Activated CD8-positive, alpha-beta memory T cell treated with anti-CD3 and anti-CD28 coated beads, Interleukin-2, amount 50 U/mL, for 24 hours (primary cell): ENCODE measurements around the gene FNDC10.
"Not testable (repeated sequence)": the region's sequence is repeated elsewhere in the genome, so short reads cannot be mapped to it uniquely, and the experiment has no call there.

ENCODE experiments used
- DNase-seq: peaks from one replicate; pipeline ENCODE4 v3.0.0-alpha.2; 2020; ENCODE audit errors: extremely low read depth

Gene FNDC10

DNA sequence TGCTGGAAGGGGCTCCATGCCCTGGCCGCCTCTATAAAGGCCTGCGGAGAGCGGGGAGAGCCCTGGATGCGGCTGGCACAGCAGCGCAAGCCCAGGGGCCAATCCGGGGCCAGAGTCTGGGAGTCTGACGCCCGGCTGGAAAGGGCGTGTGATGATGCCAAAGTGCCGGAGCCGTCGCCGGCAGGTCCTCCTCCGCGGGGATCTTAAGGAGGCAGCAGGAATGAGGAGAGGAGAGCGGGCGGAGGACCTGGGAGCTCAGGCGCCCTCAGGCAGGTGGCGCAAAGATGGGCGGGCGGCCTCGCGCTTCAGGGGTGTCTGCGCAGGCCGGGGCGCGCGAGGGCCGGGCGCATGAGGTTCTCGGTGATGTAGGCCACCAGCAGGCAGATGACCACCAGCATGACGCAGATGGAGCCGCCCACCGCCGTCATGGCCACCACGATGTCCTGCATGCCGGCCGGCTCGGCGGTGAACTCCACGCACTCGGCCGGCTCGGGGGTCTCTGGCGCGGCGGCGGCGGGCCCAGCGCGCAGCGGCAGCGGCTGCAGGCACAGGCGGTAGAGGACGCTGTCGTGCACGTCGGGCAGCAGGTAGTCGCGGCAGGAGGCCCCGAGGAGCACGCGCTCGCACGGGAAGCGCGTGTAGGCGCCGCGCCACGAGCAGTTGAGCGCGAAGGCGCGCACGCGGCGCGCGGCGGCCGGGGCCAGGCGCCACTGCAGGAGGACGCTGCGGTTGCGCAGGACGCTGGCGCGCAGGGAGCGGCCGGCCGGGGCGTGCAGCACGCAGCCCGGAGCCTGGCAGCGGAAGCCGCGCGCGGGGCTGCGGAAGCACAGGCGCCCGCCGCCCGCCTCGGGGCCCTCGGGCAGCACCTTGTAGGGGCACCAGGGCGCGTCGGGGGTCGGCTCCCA lies 653 bp downstream of the FNDC10 start:
- no peak for DNase-seq

DNA sequence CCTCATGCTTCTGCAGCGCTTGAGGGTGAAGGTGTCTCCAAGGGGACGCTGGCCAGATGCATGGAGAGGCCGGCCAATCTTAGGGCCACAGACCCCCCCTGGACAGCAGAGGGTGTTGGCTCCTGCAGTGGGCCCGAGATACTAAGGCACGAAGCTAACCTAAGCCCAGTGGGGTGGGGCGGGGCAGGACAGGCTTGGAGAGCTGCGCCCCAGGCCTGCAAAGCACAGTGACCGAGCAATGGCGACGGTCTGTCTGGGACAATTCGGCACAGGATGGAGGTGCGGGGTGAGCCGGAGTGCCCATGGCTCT lies 1.3 kb downstream of the FNDC10 start:
- DNase-seq, result no peak

DNA sequence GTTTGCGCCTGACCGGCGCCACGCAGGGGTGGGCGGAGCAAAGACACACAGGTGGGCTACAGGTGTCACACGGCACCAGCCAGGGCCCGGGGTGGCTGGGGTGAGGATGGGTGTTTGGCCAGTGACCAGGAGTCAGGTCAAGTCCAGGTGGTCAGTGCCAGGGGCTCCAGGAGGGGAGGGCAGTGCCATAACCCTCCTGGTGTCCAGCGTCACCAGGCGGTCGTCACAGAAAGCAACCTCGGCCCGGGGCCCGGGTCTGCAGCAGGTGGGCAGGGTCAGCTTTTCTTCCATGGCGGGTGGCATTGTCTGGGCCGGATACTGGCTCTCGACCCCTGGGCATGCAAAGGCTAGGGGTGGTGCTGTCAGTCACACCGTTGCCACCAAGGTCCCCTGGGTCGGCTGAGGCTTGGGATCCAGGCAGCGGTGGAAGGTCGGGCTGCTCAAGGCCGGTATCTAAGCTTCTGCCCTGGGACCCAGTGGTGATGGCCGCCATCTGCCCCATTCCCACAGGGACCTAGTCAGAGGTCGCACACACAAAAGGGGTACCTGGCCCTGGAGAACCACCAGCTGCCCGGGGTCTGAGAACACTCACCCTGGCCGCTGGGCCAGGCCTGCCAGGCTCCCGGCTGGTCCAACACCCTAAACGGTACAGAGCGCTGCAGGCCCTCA lies 1.8 kb downstream of the FNDC10 start:
- no peak for DNase-seq

DNA sequence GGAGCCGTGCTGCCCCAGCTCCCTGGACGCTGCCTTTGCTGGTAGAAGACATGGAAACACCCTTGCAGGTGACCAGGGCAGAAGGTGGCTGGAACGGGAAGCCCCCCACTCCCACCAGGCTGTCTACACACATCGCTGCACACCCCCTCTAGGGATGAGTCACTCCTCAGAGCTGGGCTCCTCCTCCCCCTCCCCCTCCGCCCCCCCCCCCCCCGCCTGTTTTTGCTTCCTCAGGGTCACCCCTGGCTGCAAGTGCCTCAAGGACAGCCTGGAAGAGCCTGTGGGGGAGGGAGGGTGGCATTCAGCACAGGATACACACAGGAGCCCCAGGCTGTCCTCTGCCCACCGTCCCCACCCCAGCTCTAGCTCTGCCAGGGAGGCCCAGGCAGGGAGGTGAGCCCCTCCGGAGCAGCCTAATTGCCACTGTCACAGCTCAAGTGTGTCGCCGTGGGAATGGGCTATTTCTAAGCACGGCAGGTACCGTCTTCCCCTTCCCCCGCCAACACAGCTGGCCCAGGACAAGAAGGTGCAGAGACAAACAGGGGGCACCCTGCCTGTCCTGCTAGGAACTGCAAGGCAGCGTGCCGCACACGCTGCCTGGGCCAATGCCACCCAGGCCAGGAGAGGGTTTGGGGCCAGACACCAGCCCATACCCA lies 2.5 kb downstream of the FNDC10 start:
- no peak for DNase-seq

DNA sequence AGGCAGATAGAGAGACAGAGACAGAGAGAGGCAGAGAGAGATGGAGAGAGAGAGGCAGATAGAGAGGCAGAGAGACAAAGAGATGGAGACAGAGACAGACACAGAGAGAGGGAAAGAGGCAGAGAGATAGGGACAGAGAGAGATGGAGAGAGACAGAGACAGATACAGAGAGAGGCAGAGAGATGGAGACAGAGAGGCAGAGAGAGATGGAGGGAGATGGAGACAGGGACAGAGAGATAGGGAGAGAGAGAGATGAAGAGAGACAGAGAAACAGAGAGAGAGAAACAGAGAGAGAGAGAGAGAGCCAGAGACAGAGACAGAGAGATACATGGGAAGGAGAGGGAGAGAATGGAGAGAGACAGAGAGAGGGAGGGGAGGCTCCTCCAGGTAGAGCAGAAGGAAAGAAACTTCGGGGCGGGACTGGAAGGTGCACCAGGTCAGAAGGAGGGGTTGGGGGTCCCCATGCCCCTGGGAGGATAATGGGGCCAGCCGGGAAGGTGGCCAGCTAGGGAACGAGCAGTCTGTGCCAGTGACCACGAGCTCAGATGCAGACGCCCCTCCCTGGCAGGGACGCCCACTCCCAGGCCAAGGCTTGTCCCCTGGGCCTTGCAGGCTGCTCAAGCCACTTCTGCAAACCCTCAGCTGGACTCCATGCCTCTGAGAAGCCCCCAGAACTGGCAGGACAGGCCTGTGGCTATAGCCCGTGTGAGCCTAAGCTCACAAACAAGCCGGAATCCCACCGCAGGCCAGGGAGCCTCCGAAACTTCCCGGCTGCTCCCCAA lies 3.3 kb downstream of the FNDC10 start:
- DNase-seq, result no peak

DNA sequence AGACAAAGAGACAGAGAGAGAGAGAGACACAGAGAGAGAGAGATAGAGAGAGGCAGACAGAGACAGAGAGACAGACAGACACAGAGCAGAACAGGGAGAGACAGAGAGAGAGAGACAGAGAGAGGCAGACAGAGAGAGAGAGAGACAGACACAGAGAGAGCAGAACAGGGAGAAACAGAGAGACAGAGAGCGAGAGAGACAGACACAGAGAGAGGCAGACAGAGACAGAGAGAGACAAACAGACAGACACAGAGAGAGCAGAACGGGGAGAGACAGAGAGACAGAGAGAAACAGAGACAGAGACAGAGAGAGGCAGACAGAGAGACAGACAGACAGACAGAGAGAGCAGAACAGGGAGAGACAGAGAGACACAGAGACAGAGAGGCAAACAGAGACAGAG lies 4.6 kb downstream of the FNDC10 start:
- DNase-seq, result not testable (repeated sequence)

DNA sequence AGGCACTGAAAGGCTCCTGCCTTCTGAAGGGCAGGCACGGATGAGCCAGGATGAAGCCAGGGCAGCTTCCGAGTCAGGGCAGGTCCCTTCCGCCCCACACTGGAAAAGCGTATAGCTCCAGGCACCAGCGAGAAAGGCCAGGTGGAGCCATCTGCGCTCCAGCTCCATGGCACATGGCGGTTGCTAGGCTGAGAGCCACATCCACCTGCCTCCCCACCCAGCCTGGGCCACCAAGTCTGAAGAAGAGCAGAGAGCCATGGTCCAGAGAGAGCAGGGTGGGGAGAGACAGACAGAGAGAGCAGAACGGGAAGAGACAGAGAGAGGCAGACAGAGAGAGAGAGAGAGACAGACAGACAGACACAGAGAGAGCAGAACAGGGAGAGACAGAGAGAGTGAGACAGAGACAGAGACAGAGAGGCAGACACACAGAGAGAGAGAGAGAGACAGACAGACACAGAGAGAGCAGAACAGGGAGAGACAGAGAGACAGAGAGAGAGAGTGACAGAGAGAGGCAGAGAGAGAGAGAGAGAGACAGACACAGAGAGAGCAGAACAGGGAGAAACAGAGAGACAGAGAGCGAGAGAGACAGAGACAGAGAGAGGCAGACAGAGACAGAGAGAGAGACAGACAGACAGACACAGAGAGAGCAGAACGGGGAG lies 5.2 kb downstream of the FNDC10 start:
- DNase-seq, result no peak

DNA sequence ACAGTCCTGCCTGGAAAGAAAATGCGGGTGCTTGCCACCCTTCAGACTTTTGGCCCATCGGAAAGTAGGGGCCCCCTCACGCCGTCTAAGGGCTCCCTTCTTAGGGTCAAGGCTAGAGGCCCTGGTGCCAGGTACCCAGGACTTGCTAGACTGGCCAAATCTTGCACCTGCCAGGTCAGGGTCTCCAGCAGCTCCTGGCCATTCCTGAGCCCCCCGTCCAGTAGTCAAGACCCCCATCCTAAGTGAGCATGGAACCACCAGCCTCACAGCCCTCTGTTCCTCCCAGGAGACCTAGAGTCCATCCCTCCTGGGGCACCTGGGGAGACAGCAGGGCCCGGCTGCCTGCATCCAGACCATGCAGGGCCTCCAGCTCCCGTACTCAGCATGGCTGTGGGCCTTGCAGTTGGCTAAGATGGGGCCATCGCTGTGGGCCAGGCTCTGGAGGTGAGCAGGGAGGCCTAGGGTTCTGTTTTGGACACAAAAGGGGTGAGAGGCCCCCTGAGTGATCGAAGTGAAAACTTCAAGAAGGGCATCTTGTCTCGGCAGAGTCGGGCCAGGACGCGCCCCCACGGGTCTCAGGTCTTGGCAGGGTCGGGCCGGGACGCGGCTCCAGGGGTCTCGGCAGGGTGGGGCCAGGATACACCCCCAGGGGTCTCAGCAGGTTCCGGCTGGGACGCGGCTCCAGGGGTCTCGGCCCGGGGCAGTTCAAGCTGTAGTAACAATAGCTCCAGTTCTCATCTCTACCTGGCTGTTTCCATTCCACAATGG lies 5.9 kb downstream of the FNDC10 start:
- DNase-seq, result no peak

DNA sequence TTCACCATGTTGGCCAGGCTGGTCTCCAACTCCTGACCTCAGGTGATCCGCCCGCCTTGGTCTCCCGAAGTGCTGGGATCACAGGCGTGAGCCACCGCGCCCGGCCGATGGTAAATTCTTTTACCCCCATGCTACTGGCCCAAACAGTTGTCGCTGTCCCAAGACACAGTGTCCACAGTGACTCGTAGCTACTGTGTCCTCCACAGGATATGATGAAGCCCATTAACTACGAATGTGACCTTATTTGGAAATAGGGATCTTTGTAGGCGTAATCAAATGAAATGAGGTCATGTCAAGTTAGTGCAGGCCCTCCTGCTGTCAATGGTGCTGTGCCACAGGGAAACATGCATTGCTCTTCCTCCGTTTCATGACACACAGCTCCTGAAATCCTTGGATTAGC lies 8.5 kb downstream of the FNDC10 start:
- DNase-seq, result no peak

DNA sequence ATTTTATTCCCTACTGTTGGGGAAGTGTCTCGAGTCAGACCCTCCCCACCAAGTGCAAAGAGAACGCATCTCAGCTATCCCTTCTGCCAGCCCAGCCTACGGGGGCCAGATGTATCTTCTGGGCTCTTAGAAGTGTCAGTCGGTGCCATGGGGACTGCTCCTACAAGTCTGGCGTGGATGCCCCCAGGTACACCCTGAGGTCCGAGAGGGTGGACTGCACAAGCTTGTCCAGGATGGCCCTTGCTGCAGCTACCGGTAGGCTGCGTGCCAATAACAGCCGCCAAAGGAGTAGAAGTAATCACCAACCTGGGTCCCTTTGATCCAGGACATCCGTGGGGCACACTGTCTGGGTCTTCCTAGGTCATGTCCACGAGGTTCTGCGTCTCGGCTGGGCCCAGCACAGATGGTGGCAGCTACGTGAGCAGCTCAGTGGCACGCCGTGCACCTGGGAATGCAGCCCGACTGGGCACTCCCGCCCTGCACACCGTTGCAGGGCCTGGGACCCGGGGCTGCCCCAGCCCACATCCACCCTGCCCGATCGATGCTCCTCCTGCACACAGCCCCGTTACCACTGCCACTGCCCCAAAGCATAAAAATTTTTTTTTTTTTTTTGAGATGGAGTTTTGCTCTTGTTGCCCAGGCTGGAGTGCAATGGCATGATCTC lies 16.5 kb downstream of the FNDC10 start:
- DNase-seq, result no peak

DNA sequence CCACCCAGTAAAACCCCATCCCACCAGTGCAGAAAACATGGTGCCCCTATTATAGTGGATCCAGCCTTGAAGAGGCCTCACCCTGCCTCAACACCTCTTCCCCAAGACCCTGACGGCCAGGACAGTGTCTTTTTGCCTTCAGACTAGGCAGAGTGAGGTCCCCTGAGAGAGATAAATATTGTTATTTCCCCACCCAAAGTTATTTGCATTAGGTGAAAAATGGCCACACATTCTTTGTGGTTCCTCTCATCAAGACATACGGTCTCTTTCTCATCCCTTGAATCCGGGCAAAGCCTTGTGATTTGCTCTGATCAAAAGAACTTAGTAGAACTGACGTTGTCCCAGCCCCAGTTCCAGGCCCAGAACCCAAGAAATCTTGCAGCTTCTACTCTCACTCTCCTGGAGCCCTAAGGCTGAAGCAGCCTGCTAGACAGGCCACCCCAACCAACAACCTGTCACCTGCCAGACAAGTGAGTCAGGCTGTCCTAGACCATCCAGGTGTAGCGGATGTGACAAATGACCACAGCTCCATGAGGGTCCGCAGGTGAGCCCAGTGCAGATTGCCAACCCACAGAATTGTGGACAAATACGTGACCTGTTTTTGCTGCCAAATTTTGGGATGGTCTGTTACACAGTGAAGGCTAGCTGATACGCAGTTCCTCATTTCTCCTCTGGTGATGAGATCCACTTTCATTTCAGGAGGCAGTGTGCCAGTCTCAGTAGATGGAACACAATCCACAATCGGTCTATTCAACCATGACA lies 17.2 kb downstream of the FNDC10 start:
- DNase-seq, result no peak

DNA sequence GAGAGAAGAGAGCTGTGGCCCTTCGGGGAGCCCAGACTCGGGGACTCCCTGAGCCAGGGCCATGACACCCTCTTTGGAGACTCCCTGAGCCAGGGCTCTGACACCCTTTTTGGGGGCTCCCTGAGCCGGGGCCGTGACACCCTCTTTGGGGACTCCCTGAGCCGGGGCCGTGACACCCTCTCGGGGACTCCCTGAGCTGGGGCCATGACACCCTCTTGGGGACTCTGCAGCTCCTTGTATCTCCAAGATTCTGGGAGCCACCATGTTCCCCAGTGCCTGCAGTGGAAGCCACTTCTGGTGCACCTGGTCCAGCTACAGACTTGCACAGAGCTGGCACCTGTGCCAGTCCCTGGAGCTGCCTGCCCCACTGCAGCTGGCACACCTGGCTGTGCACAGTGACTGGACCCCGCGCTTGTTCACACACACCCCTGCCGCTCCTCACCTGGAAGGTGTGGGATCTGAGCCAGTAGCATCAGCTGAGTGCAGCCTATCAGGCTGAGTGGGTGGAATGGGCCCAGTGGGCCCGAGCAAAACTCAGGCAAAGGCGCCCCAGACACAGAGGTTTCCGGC lies 21.5 kb downstream of the FNDC10 start:
- DNase-seq, result no peak

DNA sequence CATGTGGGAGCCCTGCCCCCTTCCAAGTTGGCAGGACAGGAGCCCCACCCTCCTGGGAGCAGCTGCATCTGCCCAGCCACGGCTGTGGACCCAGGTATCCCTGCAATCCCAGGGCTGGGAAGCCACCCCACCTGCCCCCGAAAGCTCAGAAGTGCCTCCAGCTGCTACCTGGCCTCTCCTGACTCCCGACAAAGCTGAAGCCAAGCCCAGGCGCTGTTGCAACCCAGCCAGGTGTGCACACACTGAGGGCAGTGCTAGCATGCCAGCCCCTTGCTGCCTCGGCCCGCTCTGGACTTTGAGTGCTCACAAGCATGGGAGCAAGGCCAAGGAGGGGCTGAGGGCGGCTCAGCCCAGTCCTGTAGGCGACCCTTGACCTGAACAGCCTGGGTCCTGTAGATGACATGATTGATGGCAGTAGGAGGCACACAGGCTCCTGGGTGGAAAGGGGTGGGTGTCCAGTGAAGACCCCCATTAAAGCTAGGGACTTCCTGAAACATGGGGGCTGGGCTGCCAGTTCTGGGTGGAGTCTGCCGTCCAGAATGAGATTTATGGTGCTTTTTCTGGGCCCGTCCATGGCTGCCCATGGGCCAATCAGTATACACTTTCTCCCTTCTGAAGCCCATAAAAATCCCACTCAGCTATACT lies 22.4 kb downstream of the FNDC10 start:
- no peak for DNase-seq

DNA sequence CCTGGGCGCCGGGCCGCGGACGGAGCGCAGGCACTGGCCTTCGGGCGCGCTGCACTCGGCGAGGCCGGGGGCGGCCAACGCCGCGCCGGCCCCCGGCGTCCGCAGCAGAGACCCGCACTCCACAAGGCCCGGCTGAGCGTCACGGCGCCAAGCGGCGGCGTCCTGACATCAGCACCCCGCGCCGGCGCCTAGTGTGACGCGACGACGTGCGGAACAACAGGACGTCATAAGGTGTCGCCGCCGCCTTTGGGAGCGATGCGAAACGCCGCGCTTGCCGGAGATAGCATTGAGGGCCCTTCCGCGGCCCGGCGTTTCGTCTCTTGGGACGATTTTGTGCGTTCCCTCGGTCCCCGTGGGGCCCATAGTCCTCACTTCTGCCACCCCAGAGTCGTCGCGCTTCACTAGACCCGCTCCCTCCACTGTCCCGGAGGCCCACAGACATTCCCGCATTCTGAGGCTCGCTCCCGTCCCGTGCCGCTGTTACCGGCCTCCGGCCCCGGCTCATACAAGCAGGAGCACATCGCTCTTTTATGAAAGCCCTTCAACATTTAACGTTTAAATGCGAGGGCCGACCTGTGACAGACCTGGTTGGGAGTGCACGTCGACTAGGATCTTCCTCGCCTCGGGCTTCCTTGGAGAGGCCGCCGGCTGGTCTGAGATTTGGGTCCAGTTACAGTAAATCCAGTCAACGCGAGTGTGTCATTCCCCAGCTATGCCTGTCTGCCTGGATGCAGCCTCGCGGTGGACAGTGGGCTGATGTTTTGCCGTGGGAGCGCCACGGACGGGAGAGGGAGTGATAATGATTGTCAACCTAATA lies 25.0 kb downstream of the FNDC10 start, which contains the start of gene SSU72:
TSS of gene SSU72 (minus strand) at position 143 of the 817 bp plus-strand sequence. CDS start 306 bp downstream, outside the sequence.
- DNase-seq, result peak; percentile 80

DNA sequence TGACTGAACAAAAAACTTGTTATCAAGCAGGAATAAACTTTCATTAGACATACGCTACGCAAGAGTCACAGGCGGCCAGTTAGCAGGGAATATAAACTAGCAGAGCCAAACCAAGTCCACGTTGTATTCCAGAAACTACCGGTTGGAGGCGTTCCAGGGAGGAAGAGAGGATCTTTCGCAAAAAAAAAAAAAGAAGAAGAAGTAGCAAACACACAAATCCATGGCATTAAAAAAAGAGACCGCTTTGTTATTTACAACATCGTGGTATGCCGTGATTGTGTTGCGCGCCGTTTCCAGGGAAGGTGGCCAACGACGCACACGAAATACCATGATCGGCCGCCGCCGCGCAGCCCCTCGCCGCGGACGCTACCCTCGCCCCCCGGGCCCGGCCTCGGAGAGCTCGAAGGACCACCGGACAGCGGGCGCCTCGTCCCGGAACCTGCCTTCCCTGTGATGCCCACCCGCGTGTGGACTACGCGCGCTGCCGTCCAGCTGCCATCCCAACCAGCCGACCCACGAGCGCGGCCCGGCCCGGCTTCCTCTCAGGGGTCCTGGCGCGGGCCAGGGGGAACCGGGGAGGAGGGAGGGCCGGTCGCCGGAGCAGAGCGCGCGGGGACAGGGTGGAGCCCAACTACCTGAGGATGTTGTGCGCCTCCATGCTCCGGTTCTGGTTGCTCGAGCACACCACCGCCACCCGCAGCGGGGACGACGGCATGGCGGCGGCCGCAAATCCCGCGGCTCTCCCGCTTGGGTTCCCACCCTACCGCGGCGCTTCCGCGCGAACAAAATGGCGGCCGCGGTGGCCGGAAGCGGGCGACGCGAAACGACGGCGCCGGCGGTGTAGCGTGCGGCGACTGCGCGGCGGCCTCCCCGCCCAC lies 25.9 kb downstream of the FNDC10 start:
- DNase-seq, result peak; percentile 18

DNA sequence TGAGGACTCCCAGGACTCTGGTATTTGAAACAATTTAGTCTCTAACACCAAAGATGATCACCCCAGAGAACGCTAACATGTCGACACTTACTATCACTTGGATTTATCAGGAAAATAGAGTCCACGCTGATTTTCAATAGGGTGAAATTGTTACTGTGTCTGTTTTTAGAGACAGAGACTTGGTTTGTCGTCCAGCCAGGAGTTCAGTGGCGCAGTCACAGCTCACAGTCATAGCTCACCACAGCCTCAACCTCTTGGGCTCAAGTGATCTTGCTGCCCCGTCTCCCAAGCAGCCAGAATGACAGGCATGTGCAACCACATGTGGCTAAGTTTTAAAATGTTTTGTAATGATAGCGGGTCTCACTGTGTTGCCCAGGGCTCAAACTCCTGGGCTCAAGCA lies 30.6 kb downstream of the FNDC10 start:
- DNase-seq, result no peak

DNA sequence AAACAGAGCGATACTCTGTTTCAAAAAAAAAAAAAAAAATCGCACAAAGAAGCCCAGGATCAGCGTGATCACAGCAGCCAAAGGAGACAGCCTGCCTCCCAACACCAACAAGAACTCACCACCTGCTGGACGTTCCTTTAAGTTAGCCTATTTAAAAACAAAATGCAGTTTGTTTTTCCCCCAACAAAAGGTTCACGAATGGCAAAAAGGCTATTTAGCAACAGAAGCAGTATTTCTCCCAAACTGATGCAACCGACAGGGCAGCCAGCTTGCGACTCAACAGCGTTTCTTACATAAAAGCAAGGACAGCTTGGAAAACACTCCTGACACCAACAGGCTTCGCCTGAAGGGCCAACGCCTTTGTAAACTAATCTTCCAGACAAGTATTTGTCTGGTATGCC lies 32.0 kb downstream of the FNDC10 start:
- DNase-seq, result no peak
